HEK293 (cell line): Measurements from ENCODE around the gene FNDC11.

Experiments used
- CTCF ChIA-PET: fragments of 350-600 bp; formaldehyde crosslinking; extraction: SDS; loops from one replicate; lab custom pipeline; 2021; ENCODE audit warnings: antibody characterized with exemption; lab: Yijun Ruan, JAX
- POLR2A ChIA-PET: fragments of 300-600 bp; formaldehyde crosslinking; extraction: SDS; loops from one replicate; lab custom pipeline; 2020; ENCODE audit warnings: antibody characterized with exemption, inconsistent platforms; lab: Yijun Ruan, JAX
- H3K27ac ChIP-seq: fragments of 200-500 bp; sonication (Bioruptor generic); 2 replicates; pipeline ENCODE4 v1.5.1; 2014; ENCODE audit warnings: low read depth, low read length, control low read depth, inconsistent platforms; ENCODE audit errors: extremely low read depth
- H3K36me3 ChIP-seq, 2 experiments: fragments of 200-500 bp in 1 of 2; sonication (Bioruptor generic) in 1 of 2; 1 replicate in 1 of 2; 2 replicates in 1 of 2; pipeline ENCODE4 v1.5.1; 2014 to 2017; ENCODE audit warnings: inconsistent platforms in 2 of 2, low read length in 2 of 2; ENCODE audit not compliant: control insufficient read depth in 2 of 2, insufficient read depth in 1 of 2
- H3K4me1 ChIP-seq: fragments of 200-500 bp; sonication (Bioruptor generic); 2 replicates; pipeline ENCODE4 v1.5.1; 2014; ENCODE audit warnings: mild to moderate bottlenecking, low read length, inconsistent platforms; ENCODE audit not compliant: control insufficient read depth, insufficient read depth
- H3K4me3 ChIP-seq: 2 replicates; pipeline ENCODE4 v1.5.1; 2011; ENCODE audit warnings: low read depth, mild to moderate bottlenecking, control low read depth, low read length, moderate library complexity
- H3K9me3 ChIP-seq: fragments of 200-500 bp; sonication (Bioruptor generic); 2 replicates; pipeline ENCODE4 v1.5.1; 2014; ENCODE audit warnings: low read depth, low read length, inconsistent platforms; ENCODE audit not compliant: control insufficient read depth, insufficient read depth
- KLF10 ChIP-seq: fragments of 450-650 bp; IDR thresholded peaks from 2 replicates; pipeline ENCODE4 v1.5.1; 2018; ENCODE audit warnings: missing biosample characterization, mild to moderate bottlenecking, missing genetic modification characterization
- TSHZ1 ChIP-seq: fragments of 450-650 bp; formaldehyde crosslinking; IDR thresholded peaks from 2 replicates; pipeline ENCODE4 v1.5.1; 2016; ENCODE audit warnings: missing biosample characterization, missing genetic modification characterization, borderline replicate concordance
- ZBTB17 ChIP-seq: fragments of 450-650 bp; formaldehyde crosslinking; IDR thresholded peaks from 2 replicates; pipeline ENCODE4 v1.5.1; 2016; ENCODE audit warnings: missing biosample characterization, missing genetic modification characterization
- ZIC2 ChIP-seq: fragments of 450-650 bp; formaldehyde crosslinking; IDR thresholded peaks from 2 replicates; pipeline ENCODE4 v1.5.1; 2016; ENCODE audit warnings: missing biosample characterization, missing genetic modification characterization
- ZNF157 ChIP-seq: fragments of 450-650 bp; formaldehyde crosslinking; IDR thresholded peaks from 2 replicates; pipeline ENCODE4 v1.5.1; 2016; ENCODE audit warnings: missing biosample characterization, missing genetic modification characterization
- ZNF184 ChIP-seq: fragments of 450-650 bp; IDR thresholded peaks from 2 replicates; pipeline ENCODE4 v1.5.1; 2018; ENCODE audit warnings: missing biosample characterization, mild to moderate bottlenecking, missing genetic modification characterization
- ZNF239 ChIP-seq: fragments of 450-650 bp; formaldehyde crosslinking; IDR thresholded peaks from 2 replicates; pipeline ENCODE4 v1.5.1; 2016; ENCODE audit warnings: missing biosample characterization, missing genetic modification characterization
- ZNF266 ChIP-seq: fragments of 450-650 bp; formaldehyde crosslinking; IDR thresholded peaks from 2 replicates; pipeline ENCODE4 v1.5.1; 2016; ENCODE audit warnings: missing biosample characterization, missing genetic modification characterization, low read depth
- ZNF292 ChIP-seq: fragments of 450-650 bp; formaldehyde crosslinking; IDR thresholded peaks from 2 replicates; pipeline ENCODE4 v1.5.1; 2016; ENCODE audit warnings: low read depth, missing biosample characterization, missing genetic modification characterization, borderline replicate concordance
- ZNF366 ChIP-seq: fragments of 450-650 bp; formaldehyde crosslinking; conservative IDR thresholded peaks from 2 replicates; pipeline ENCODE4 v1.5.1; 2016; ENCODE audit warnings: missing biosample characterization, missing genetic modification characterization
- ZNF37A ChIP-seq: fragments of 450-650 bp; IDR thresholded peaks from 2 replicates; pipeline ENCODE4 v1.5.1; 2018; ENCODE audit warnings: missing biosample characterization, missing genetic modification characterization
- ZNF48 ChIP-seq: fragments of 450-650 bp; formaldehyde crosslinking; IDR thresholded peaks from 2 replicates; pipeline ENCODE4 v1.5.1; 2016; ENCODE audit warnings: missing biosample characterization, missing genetic modification characterization
- ZNF514 ChIP-seq: fragments of 450-650 bp; formaldehyde crosslinking; IDR thresholded peaks from 2 replicates; pipeline ENCODE4 v1.5.1; 2016; ENCODE audit warnings: missing biosample characterization, missing genetic modification characterization
- ZNF548 ChIP-seq: fragments of 450-650 bp; formaldehyde crosslinking; IDR thresholded peaks from 2 replicates; pipeline ENCODE4 v1.5.1; 2016; ENCODE audit warnings: missing biosample characterization, missing genetic modification characterization
- ZNF560 ChIP-seq: fragments of 450-650 bp; formaldehyde crosslinking; IDR thresholded peaks from 2 replicates; pipeline ENCODE4 v1.5.1; 2017; ENCODE audit warnings: missing biosample characterization, missing genetic modification characterization, borderline replicate concordance
- ZNF645 ChIP-seq: fragments of 450-650 bp; formaldehyde crosslinking; IDR thresholded peaks from 2 replicates; pipeline ENCODE4; 2016; ENCODE audit warnings: missing biosample characterization, missing genetic modification characterization
- ZNF701 ChIP-seq: fragments of 450-650 bp; formaldehyde crosslinking; IDR thresholded peaks from 2 replicates; pipeline ENCODE4 v1.5.1; 2016; ENCODE audit warnings: missing biosample characterization, missing genetic modification characterization
- ZNF747 ChIP-seq: fragments of 450-650 bp; formaldehyde crosslinking; IDR thresholded peaks from 2 replicates; pipeline ENCODE4 v1.5.1; 2016; ENCODE audit warnings: missing biosample characterization, missing genetic modification characterization
- ZNF792 ChIP-seq: fragments of 450-650 bp; formaldehyde crosslinking; IDR thresholded peaks from 2 replicates; pipeline ENCODE4 v1.5.1; 2016; ENCODE audit warnings: missing biosample characterization, missing genetic modification characterization
- TF ChIP-seq, protein P1 (sequence below): fragments of 450-650 bp; formaldehyde crosslinking; IDR thresholded peaks from 2 replicates; pipeline ENCODE4 v1.5.1; 2017; ENCODE audit warnings: missing biosample characterization, missing genetic modification characterization

Gene FNDC11

DNA sequence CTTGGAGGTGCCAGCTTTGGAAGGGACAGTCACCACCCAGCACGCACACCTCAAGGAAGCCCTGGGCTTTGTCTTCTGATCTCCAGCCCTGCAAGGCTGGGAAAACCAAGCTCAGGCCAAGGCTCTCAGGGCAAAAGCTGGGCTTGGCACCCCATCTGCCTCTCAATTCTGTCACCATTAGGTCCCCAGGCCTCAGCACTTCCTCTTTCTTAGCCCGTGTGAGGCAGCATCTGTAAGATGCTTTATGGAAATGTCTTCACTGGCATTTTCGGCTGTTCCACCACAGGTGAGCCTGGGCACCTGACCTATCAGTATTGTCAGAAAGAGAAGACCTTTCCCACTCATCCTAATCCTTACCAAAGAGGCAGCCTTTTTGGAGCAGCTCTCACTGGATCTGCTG, 48.4 kb downstream of the FNDC11 start:
- Histone ChIP-seq H3K9me3 (no peaks in the 10 kb centered on the region), H3K36me3 (peaks cover 7 to 56% of the 10 kb centered on the region in 2 experiments), H3K4me3 (no peak overlapping the region), H3K4me1 (no peaks in the 10 kb centered on the region), H3K27ac (no peak overlapping the region)
- TF ChIP-seq KLF10, result no peak
- TF ChIP-seq ZNF645 (tag by site-specific recombination), result no peak
- TF ChIP-seq ZNF747 (tag by site-specific recombination), result no peak
- no peak for TF ChIP-seq TSHZ1 (tag by site-specific recombination)
- TF ChIP-seq ZNF701 (tag by site-specific recombination), result no peak
- no peak for TF ChIP-seq ZNF548 (tag by site-specific recombination)
- TF ChIP-seq ZIC2 (tag by site-specific recombination), result no peak
- no peak for TF ChIP-seq ZNF266
- no peak for TF ChIP-seq ZNF37A (tag by site-specific recombination)
- no peak for TF ChIP-seq ZNF292
- TF ChIP-seq, protein P1, sequence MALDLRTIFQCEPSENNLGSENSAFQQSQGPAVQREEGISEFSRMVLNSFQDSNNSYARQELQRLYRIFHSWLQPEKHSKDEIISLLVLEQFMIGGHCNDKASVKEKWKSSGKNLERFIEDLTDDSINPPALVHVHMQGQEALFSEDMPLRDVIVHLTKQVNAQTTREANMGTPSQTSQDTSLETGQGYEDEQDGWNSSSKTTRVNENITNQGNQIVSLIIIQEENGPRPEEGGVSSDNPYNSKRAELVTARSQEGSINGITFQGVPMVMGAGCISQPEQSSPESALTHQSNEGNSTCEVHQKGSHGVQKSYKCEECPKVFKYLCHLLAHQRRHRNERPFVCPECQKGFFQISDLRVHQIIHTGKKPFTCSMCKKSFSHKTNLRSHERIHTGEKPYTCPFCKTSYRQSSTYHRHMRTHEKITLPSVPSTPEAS, result no peak
- TF ChIP-seq ZBTB17 (tag by site-specific recombination), result no peak
- TF ChIP-seq ZNF560 (tag by site-specific recombination), result no peak
- no peak for TF ChIP-seq ZNF157 (tag by site-specific recombination)
- TF ChIP-seq ZNF184 (tag by site-specific recombination), result no peak
- no peak for TF ChIP-seq ZNF366 (tag by site-specific recombination)
- TF ChIP-seq ZNF239 (tag by site-specific recombination), result no peak
- TF ChIP-seq ZNF792 (tag by site-specific recombination), result no peak
- TF ChIP-seq ZNF48, result no peak
- TF ChIP-seq ZNF514, result no peak
- CTCF ChIA-PET, result no interaction called here
- POLR2A ChIA-PET, result no interaction called here
